ENCODE results near the gene RPS6KC1.
"Not testable (repeated sequence)": the region's sequence is repeated elsewhere in the genome, so short reads cannot be mapped to it uniquely, and the experiment has no call there.

RPS6KC1 gene

DNA sequence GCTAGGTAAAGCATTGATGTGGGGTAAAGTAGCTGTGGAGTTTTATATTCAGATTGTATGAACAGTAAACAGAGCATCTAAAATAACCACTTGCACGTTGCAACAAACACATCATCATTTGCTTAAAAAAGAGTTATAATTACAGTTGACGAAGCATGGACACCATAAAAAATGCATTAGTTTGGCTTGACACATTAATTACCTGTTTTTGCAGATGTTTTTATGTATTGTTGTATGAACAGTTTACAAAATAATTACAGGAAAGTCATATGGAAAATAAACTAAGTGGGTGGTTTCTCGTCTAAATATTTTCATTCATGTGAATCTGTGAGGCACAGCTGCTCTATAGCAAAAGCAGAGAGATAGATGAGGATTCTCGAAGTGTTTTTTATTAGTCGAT, 108.3 kb downstream of the RPS6KC1 start:
- peaks cover 3% of the 10 kb centered on the region for H3K4me1 Mint-ChIP-seq

DNA sequence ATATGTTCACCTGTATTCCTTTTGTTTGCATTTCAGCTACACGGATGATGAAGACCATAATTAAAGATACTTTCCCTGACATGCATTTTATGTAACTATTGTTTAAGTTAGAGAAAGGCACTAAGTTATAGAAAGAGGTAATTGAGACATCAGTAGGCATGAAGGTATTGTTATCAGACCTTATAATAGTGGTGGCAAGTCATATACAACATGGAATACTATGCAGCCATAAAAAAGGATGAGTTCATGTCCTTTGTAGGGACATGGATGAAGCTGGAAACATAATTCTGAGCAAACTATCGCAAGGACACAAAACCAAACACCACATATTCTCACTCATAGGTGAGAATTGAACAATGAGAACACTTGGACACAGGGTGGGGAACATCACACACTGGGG, 109.4 kb downstream of the RPS6KC1 start:
- H3K9me3 Mint-ChIP-seq; H3K27me3 Mint-ChIP-seq; DNase-seq (ENCODE audit: low spot score in 2 of 2); H3K4me1 Mint-ChIP-seq; H3K4me3 Mint-ChIP-seq; H3K36me3 Mint-ChIP-seq (ENCODE audit: insufficient read depth); ATAC-seq (replicated peaks; ENCODE audit: extremely low read depth, poor library complexity, severe bottlenecking); H3K27ac Mint-ChIP-seq (ENCODE audit: low read depth): not testable (repeated sequence)

More for the DNA sequence above, 108.3 kb downstream of the RPS6KC1 start:
- H3K27me3 Mint-ChIP-seq, result no peaks in the 10 kb centered on the region
- H3K4me3 Mint-ChIP-seq, result no peak overlapping the region
- no peak for DNase-seq (ENCODE audit: low spot score in 2 of 2)
- no peak for ATAC-seq (replicated peaks; ENCODE audit: extremely low read depth, poor library complexity, severe bottlenecking)
- no peaks in the 10 kb centered on the region for H3K36me3 Mint-ChIP-seq (ENCODE audit: insufficient read depth)
- no peaks in the 10 kb centered on the region for H3K9me3 Mint-ChIP-seq
- no peak overlapping the region for H3K27ac Mint-ChIP-seq (ENCODE audit: low read depth)

DNA sequence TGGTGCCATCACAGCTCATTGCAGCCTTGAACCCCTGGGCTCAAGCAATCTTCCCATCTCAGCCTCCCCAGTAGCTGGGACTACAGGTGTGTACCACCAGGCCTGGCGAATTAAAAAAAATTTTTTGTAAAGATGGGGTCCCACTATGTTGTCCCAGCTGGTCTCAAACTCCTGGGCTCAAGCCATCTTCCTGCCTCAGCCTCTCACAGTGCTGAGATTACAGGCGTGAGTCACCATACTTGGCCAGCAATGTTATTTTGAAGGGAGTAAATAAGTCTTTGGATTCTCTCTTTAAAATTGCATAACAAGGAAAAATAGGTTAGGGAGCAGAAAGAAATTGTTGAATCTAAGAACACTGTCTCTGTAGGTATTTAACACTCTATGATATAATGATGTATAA, 111.3 kb downstream of the RPS6KC1 start:
- DNase-seq (ENCODE audit: low spot score in 2 of 2), result no peak
- ATAC-seq (replicated peaks; ENCODE audit: extremely low read depth, poor library complexity, severe bottlenecking), result no peak
- Mint-ChIP-seq H3K27ac (ENCODE audit: low read depth) (no peak overlapping the region), H3K4me1 (no peaks in the 10 kb centered on the region), H3K4me3 (no peak overlapping the region), H3K27me3 (no peaks in the 10 kb centered on the region), H3K9me3 (no peaks in the 10 kb centered on the region), H3K36me3 (ENCODE audit: insufficient read depth) (no peaks in the 10 kb centered on the region)

DNA sequence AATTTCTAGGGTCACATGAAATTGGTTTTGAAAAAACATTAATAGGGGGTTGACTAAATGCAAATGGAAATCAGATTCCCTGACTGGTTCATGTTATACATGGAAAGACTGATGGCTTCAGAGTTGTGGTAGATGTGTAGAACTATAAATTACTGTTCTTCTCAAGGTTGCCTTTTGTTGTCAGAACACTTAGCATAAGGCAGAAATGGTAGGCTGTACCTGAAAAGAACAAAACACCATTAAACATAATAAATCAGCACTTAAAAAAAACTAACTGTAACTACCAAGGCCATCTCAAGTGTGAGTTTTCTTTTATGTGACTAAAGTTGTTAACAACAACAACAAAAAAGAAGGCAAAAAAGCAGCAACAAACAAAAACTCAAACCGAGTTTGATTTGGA, 111.8 kb downstream of the RPS6KC1 start:
- Mint-ChIP-seq H3K4me1 (no peaks in the 10 kb centered on the region), H3K4me3 (no peak overlapping the region)
- ATAC-seq (replicated peaks; ENCODE audit: extremely low read depth, poor library complexity, severe bottlenecking), result no peak

DNA sequence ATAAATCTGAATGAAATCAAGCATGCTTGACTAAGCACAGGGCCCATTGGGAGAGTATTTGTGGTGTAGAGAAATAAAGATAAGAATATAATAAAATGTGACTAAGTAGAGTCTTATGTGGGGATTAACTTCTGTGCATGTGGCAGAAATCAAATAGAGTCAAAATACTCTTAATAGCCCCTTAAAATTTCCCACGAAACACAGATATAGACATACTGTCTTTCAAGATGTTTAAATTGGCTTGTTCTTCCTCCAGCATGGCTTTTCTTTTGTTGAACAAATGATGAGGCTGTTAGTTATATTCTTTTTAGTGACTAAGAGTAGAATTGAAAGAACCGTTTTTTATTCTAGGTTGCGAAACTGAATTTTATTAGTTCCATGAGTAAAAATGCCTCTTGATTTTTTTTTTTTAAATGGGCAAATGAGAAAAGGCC, 112.3 kb downstream of the RPS6KC1 start:
- Mint-ChIP-seq H3K27ac (ENCODE audit: low read depth) (no peak overlapping the region), H3K9me3 (no peaks in the 10 kb centered on the region), H3K4me3 (no peak overlapping the region), H3K36me3 (ENCODE audit: insufficient read depth) (no peaks in the 10 kb centered on the region), H3K4me1 (no peaks in the 10 kb centered on the region), H3K27me3 (no peaks in the 10 kb centered on the region)
- ATAC-seq (replicated peaks; ENCODE audit: extremely low read depth, poor library complexity, severe bottlenecking) (no peak), DNase-seq (ENCODE audit: low spot score in 2 of 2) (no peak)

More for the DNA sequence above, 111.8 kb downstream of the RPS6KC1 start:
- Mint-ChIP-seq H3K9me3 (no peaks in the 10 kb centered on the region), H3K36me3 (ENCODE audit: insufficient read depth) (no peaks in the 10 kb centered on the region), H3K27me3 (no peaks in the 10 kb centered on the region), H3K27ac (ENCODE audit: low read depth) (no peak overlapping the region)
- DNase-seq (ENCODE audit: low spot score in 2 of 2), result no peak

DNA sequence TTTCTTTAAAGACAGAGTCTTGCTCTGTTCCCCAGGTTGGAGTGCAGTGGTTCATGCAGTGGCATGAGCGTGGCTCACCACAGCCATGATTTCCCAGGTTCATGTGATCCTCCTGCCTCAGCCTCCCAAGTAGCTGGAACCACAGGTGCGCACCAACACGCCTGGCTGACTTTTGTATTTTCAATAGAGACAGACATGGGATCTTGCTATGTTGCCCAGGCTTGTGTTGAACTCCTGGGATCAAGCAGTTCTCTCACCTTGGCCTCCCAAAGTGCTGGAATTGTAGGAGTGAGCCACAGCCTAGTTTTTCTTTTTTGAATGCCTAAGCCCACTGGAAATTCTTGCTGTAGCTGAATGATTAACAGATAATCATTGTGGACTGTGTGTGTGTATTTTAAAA, 113.5 kb downstream of the RPS6KC1 start:
- ATAC-seq (replicated peaks; ENCODE audit: extremely low read depth, poor library complexity, severe bottlenecking) (no peak), DNase-seq (ENCODE audit: low spot score in 2 of 2) (no peak)
- no peak overlapping the region for H3K27ac Mint-ChIP-seq (ENCODE audit: low read depth)
- no peaks in the 10 kb centered on the region for H3K9me3 Mint-ChIP-seq
- H3K4me3 Mint-ChIP-seq, result no peak overlapping the region
- H3K27me3 Mint-ChIP-seq, result no peaks in the 10 kb centered on the region
- H3K4me1 Mint-ChIP-seq, result no peaks in the 10 kb centered on the region
- peaks cover 3% of the 10 kb centered on the region for H3K36me3 Mint-ChIP-seq (ENCODE audit: insufficient read depth)

DNA sequence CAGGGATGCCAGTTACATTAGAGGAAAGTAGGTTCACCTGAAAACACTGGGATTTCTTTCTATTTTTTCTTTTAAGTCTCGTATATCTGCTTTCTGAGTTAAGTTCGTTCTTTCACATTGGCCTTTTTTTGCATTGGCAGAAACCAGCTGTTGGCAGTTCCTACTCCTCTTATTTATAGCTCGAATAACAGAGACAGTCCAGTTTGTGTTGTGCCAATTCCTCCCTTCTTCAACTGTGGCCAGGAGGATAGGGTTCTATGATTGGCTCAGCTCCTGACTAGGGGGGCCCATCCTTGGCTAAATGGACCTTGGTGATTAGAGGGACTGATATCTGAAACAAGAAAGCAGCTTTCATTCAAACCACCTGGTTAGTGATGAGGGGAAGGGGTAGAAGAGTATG, 115.8 kb downstream of the RPS6KC1 start:
- H3K4me1 Mint-ChIP-seq, result no peaks in the 10 kb centered on the region
- no peak for ATAC-seq (replicated peaks; ENCODE audit: extremely low read depth, poor library complexity, severe bottlenecking)
- H3K9me3 Mint-ChIP-seq, result no peaks in the 10 kb centered on the region
- no peaks in the 10 kb centered on the region for H3K27me3 Mint-ChIP-seq
- no peak overlapping the region for H3K27ac Mint-ChIP-seq (ENCODE audit: low read depth)
- no peak overlapping the region for H3K4me3 Mint-ChIP-seq
- peaks cover 3% of the 10 kb centered on the region for H3K36me3 Mint-ChIP-seq (ENCODE audit: insufficient read depth)
- DNase-seq (ENCODE audit: low spot score in 2 of 2), result no peak

DNA sequence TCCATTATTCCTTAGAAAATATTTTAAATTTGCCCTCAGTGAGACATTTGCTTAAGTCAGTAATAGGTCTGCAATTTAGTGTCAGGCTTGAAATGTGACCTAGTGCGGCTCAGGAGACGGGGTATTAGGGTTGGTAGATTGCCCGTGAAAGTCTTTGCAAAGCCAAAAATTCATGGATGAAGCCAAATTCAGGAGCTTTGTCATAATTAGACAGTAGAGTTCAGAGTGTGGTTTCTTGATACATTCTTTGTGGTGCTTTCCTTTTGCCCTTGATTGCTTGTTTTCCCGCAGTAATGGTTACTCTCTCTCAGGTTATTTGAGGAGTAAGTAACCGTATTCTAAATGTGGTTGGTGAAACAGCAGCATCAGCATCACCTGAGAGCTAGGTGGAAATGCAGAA, 120.7 kb downstream of the RPS6KC1 start:
- Mint-ChIP-seq H3K4me1 (no peaks in the 10 kb centered on the region), H3K4me3 (no peak overlapping the region), H3K27me3 (no peaks in the 10 kb centered on the region), H3K9me3 (no peaks in the 10 kb centered on the region), H3K36me3 (ENCODE audit: insufficient read depth) (peaks cover 7% of the 10 kb centered on the region), H3K27ac (ENCODE audit: low read depth) (no peak overlapping the region)
- DNase-seq (ENCODE audit: low spot score in 2 of 2), result no peak
- ATAC-seq (replicated peaks; ENCODE audit: extremely low read depth, poor library complexity, severe bottlenecking), result no peak

DNA sequence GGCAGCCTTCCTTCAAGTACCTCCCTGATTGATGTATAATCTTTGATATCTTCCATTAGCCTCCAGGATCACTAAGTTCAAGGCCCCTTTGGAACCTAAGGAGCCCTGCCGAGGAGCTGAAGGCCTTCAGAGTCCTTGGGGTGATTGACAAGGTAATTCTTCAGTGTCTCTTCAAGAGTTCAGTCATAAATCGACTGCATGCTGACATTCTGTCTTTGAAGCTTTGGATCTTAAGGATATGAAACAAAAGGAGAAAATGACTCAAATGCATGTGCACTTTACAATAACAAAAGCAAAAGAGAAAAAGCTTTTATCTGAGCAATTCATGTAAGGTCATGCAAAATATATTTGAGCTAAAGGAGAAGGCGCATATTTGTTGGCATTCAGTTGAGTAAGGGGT, 125.3 kb downstream of the RPS6KC1 start:
- no peaks in the 10 kb centered on the region for H3K9me3 Mint-ChIP-seq
- no peak for ATAC-seq (replicated peaks; ENCODE audit: extremely low read depth, poor library complexity, severe bottlenecking)

DNA sequence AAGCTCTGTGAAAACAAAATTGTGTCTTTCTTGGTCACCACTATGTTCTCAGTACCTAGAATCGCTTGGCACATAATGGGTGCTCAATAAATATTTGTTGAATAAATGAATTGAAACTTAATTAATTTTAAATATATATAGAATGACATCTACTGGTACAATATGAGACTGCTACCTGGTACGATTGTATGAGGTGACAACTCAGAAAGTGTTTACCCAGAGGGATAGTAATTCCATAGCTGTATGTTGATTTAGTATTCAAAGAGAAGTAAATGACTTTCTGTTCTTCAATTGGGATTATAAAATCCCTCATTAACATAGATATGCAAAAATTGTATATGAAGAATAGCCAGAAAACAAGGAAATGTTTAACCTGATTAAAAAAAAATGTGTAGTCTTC, 128.7 kb downstream of the RPS6KC1 start:
- Mint-ChIP-seq H3K9me3 (peaks cover under 1% of the 10 kb centered on the region), H3K36me3 (ENCODE audit: insufficient read depth) (peaks cover 3% of the 10 kb centered on the region), H3K27me3 (no peaks in the 10 kb centered on the region), H3K4me3 (no peak overlapping the region), H3K27ac (ENCODE audit: low read depth) (peak overlapping the region; percentile 22), H3K4me1 (no peaks in the 10 kb centered on the region)
- no peak for DNase-seq (ENCODE audit: low spot score in 2 of 2)
- ATAC-seq (replicated peaks; ENCODE audit: extremely low read depth, poor library complexity, severe bottlenecking), result no peak

More for the DNA sequence above, 125.3 kb downstream of the RPS6KC1 start:
- Mint-ChIP-seq H3K27ac (ENCODE audit: low read depth) (no peak overlapping the region), H3K4me1 (no peaks in the 10 kb centered on the region), H3K4me3 (no peak overlapping the region), H3K36me3 (ENCODE audit: insufficient read depth) (peaks cover 4% of the 10 kb centered on the region), H3K27me3 (no peaks in the 10 kb centered on the region)
- no peak for DNase-seq (ENCODE audit: low spot score in 2 of 2)

DNA sequence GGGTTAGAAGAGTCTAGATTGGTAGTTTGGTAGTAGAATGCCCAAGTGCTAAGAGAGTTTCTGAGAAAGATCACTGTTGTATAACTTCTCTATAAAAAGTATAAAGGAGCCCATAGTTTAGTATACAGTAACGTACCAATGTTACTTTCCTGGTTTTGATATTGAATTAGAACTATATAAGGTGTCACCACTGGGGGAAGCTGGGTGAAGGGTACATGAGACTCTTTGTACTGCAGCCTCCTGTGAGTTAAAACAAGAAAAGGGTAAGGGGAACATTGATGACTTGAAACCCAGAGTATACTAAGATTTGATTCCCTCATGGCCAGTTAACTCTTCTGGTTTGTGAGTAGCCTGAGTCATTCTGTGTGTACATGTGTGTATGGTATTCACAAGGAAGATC, 129.8 kb downstream of the RPS6KC1 start:
- Mint-ChIP-seq H3K36me3 (ENCODE audit: insufficient read depth) (peaks cover 3% of the 10 kb centered on the region), H3K4me1 (no peaks in the 10 kb centered on the region)
- no peak for DNase-seq (ENCODE audit: low spot score in 2 of 2)

DNA sequence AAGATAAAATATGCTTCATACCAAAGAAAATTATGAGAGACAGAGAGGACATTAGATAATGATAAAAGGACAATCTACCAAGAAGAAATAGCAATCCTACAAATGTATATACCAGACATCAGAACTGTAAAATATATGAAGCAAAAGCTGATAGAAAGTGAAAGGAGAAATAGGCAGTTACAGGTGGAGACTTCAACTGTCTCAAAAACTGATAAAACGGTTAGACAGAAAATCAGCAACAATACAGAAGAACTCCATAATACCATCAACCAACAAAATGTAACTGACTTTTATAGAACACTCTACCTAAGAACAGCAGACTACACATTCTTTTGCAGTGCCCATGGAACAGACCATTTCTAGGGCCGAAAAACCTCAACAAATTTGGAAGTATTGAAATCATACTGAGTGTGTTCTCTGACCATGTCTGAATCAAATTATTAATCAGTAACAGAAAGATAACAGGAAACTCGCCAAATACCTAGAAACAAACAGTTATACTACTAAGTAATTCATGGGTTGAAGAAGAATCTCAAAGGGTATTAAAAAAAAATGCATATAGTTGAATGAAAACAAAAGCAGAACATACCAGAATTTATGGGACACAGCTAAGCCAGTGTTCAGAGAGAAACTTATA, 132.1 kb downstream of the RPS6KC1 start:
- Mint-ChIP-seq H3K27ac (ENCODE audit: low read depth) (peak overlapping the region; percentile 10), H3K4me1 (no peaks in the 10 kb centered on the region), H3K27me3 (no peaks in the 10 kb centered on the region), H3K9me3 (peaks cover 18% of the 10 kb centered on the region), H3K36me3 (ENCODE audit: insufficient read depth) (peaks cover 6% of the 10 kb centered on the region), H3K4me3 (no peak overlapping the region)
- no peak for DNase-seq (ENCODE audit: low spot score in 2 of 2)
- ATAC-seq (replicated peaks; ENCODE audit: extremely low read depth, poor library complexity, severe bottlenecking), result no peak

More for the DNA sequence above, 129.8 kb downstream of the RPS6KC1 start:
- peaks cover 9% of the 10 kb centered on the region for H3K9me3 Mint-ChIP-seq
- no peaks in the 10 kb centered on the region for H3K27me3 Mint-ChIP-seq
- H3K4me3 Mint-ChIP-seq, result no peak overlapping the region
- no peak for ATAC-seq (replicated peaks; ENCODE audit: extremely low read depth, poor library complexity, severe bottlenecking)
- no peak overlapping the region for H3K27ac Mint-ChIP-seq (ENCODE audit: low read depth)

DNA sequence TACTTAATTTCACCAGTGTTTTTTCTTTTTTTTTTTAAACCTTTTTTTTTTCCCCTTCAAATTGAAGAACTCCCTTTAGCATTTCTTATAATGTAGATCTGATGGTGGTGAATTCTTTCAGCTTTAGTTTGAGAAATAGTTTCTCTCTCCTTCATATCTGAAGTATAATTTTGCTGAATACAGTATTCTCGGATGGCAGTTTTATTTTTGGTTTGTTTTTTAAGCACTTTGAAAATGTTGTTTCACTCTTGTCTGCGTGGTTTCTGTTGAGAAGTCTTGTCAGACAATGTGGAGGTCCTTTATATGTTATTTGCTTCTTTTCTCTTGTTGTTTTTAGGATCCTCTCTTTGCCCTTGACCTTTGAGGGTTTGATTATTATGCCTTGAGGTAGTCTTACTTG, 135.1 kb downstream of the RPS6KC1 start:
- peaks cover 23% of the 10 kb centered on the region for H3K9me3 Mint-ChIP-seq
- ATAC-seq (replicated peaks; ENCODE audit: extremely low read depth, poor library complexity, severe bottlenecking) (no peak), DNase-seq (ENCODE audit: low spot score in 2 of 2) (no peak)
- no peak overlapping the region for H3K27ac Mint-ChIP-seq (ENCODE audit: low read depth)
- peaks cover 6% of the 10 kb centered on the region for H3K36me3 Mint-ChIP-seq (ENCODE audit: insufficient read depth)
- H3K4me3 Mint-ChIP-seq, result no peak overlapping the region
- no peaks in the 10 kb centered on the region for H3K4me1 Mint-ChIP-seq
- no peaks in the 10 kb centered on the region for H3K27me3 Mint-ChIP-seq

All from central memory CD8-positive, alpha-beta T cell (primary cell).